GM12878 (cell line): ENCODE results near the gene NF1. TPM values are rescaled to one million over a fixed set of nuclear protein-coding genes. Genes with fewer than 3 reads are reported as not detected.

Source experiments
- ATAC-seq: fragments of 200-7000 bp; cut with Tn5 transposase; 3 replicates; pipeline ENCODE4 v1.9.1; 2020; ENCODE audit warnings: mild to moderate bottlenecking, moderate library complexity
- BruUV-seq: library from RNA; stranded (reverse); fragments of 400-500 nt; replicated peaks from 2 replicates; lab custom pipeline; 2021; lab: Mats Ljungman, UMichigan
- CTCF ChIA-PET: fragments of 300-600 bp; sonication (Branson Sonifier 250); formaldehyde crosslinking; extraction: SDS; loops from one replicate; lab custom pipeline; 2021; ENCODE audit warnings: inconsistent platforms; lab: Yijun Ruan, JAX
- POLR2A ChIA-PET: fragments of 350-600 bp; formaldehyde crosslinking; extraction: SDS; loops from one replicate; lab custom pipeline; 2021; ENCODE audit warnings: inconsistent platforms; lab: Charles Lee
- RAD21 ChIA-PET: fragments of 300-600 bp; sonication (Branson Sonifier 250); formaldehyde crosslinking; loops from one replicate; lab custom pipeline; 2023; ENCODE audit warnings: antibody characterized with exemption; ENCODE audit not compliant: unreplicated experiment; lab: Charles Lee
- SMC1A ChIA-PET: fragments of 300-600 bp; sonication (Branson Sonifier 250); formaldehyde crosslinking; loops from one replicate; lab custom pipeline; 2023; ENCODE audit not compliant: unreplicated experiment, uncharacterized antibody; lab: Charles Lee
- DNase-seq: peaks from one replicate; pipeline ENCODE4 v3.0.0-alpha.2; 2011; ENCODE audit warnings: low read depth, low spot score
- FAIRE-seq: peaks from 3 replicates; lab custom pipeline; 2011; peaks lifted over from hg19 to GRCh38; lab: Jason Lieb, UNC
- H2AFZ ChIP-seq: 2 replicates; pipeline ENCODE4 v1.6.0; 2011; ENCODE audit warnings: low read depth, low read length, control low read depth; ENCODE audit not compliant: control insufficient read depth
- H3K27ac ChIP-seq: 2 replicates; pipeline ENCODE4 v1.5.1; 2011; ENCODE audit warnings: control low read depth; ENCODE audit not compliant: control insufficient read depth, insufficient read depth
- H3K27me3 ChIP-seq, 2 experiments: replicated peaks in 1 of 2; 2 replicates each; pipeline versions ENCODE4 v1.6.0 to v1.6.1; 2011; ENCODE audit warnings: low read length in 1 of 2; ENCODE audit not compliant: control insufficient read depth in 2 of 2, insufficient read depth in 2 of 2
- H3K36me3 ChIP-seq, 2 experiments: 2 replicates each; pipeline ENCODE4 v1.5.1; 2011; ENCODE audit warnings: low read length in 1 of 2; ENCODE audit not compliant: control insufficient read depth in 2 of 2, insufficient read depth in 2 of 2
- H3K4me1 ChIP-seq: 2 replicates; pipeline ENCODE4 v1.6.1; 2011; ENCODE audit warnings: mild to moderate bottlenecking, low read length, moderate library complexity, mixed read lengths; ENCODE audit not compliant: control insufficient read depth, insufficient read depth
- H3K4me2 ChIP-seq: 2 replicates; pipeline ENCODE4 v1.6.0; 2011; ENCODE audit warnings: control low read depth; ENCODE audit not compliant: control insufficient read depth, insufficient read depth
- H3K4me3 ChIP-seq: fragments of 200-600 bp; sonication (generic); 2 replicates; pipeline ENCODE4 v1.5.1; 2016
- H3K79me2 ChIP-seq: 2 replicates; pipeline ENCODE4 v1.6.0; 2011; ENCODE audit warnings: low read length; ENCODE audit not compliant: control insufficient read depth, insufficient read depth
- H3K9ac ChIP-seq: 2 replicates; pipeline ENCODE4 v1.8.0; 2011; ENCODE audit warnings: low read length, control low read depth, mixed read lengths; ENCODE audit not compliant: control insufficient read depth, insufficient read depth
- H3K9me3 ChIP-seq: replicated peaks from 3 replicates; pipeline ENCODE4 v1.5.1; 2011; ENCODE audit warnings: mild to moderate bottlenecking, low read length; ENCODE audit not compliant: control insufficient read depth, insufficient read depth
- H4K20me1 ChIP-seq: 2 replicates; pipeline ENCODE4 v1.6.0; 2011; ENCODE audit not compliant: control insufficient read depth, insufficient read depth
- IKZF2 ChIP-seq, 2 experiments: fragments of 450-650 bp; IDR thresholded peaks; 2 replicates each; pipeline ENCODE4 v1.6.1; 2017; ENCODE audit warnings: mild to moderate bottlenecking in 2 of 2, moderate library complexity in 2 of 2
- LARP7 ChIP-seq: fragments of 450-650 bp; IDR thresholded peaks from 2 replicates; pipeline ENCODE4 v1.6.1; 2017; ENCODE audit warnings: mild to moderate bottlenecking
- MYC ChIP-seq: IDR thresholded peaks from 2 replicates; pipeline ENCODE4 v1.6.1; 2011; ENCODE audit warnings: mild to moderate bottlenecking, low read length, moderate library complexity, inconsistent platforms; ENCODE audit not compliant: insufficient read depth, insufficient replicate concordance, insufficient read length, severe bottlenecking
- NFXL1 ChIP-seq: fragments of 450-650 bp; IDR thresholded peaks from 2 replicates; pipeline ENCODE4 v1.6.1; 2017; ENCODE audit warnings: antibody characterized with exemption, mild to moderate bottlenecking, borderline replicate concordance
- NRF1 ChIP-seq: conservative IDR thresholded peaks from 2 replicates; pipeline ENCODE4 v1.6.1; 2011; ENCODE audit warnings: mild to moderate bottlenecking, low read depth, low read length, improper control_type of control experiment
- RCOR1 ChIP-seq: conservative IDR thresholded peaks from 2 replicates; pipeline ENCODE4 v1.6.1; 2012; ENCODE audit warnings: low read depth, low read length, improper control_type of control experiment
- RFX5 ChIP-seq: IDR thresholded peaks from 2 replicates; pipeline ENCODE4 v1.6.1; 2011; ENCODE audit warnings: low read depth, low read length, improper control_type of control experiment
- SMC3 ChIP-seq: IDR thresholded peaks from 2 replicates; pipeline ENCODE4 v1.6.1; 2011; ENCODE audit warnings: low read length, improper control_type of control experiment, borderline replicate concordance
- WGBS: methylation state at CpG from one replicate; pipeline ENCODE4 v1.1.6; 2016; ENCODE audit warnings: low lambda C conversion rate; ENCODE audit not compliant: insufficient replicate concordance, insufficient coverage; ENCODE audit errors: missing lambda C conversion rate; 5-methylcytosine and 5-hydroxymethylcytosine counted together
- in situ Hi-C: fragments of 300-500 bp; cut with MboI; formaldehyde crosslinking; loops from 9 replicates; pipeline ENCODE4 v1.14.3; 2018; ENCODE audit warnings: mixed read lengths
- intact Hi-C: fragments of 100-400 bp; cut with micrococcal nuclease; formaldehyde crosslinking; loops from one replicate; pipeline ENCODE4 v1.14.2; 2022; ENCODE audit not compliant: unreplicated experiment
- polyA plus RNA-seq, 11 experiments: library from polyadenylated mRNA; depleted of rRNA in 4 of 11; unstranded in 6 of 11; stranded (reverse) in 5 of 11; fragments of >200 nt; fragmentation: Nextera tagmentation in 4 of 11; fragmentation: Illumina TruSeq in 1 of 11; extraction: Ambion mirVana in 4 of 11; extraction: Trizol in 1 of 11; gene quantifications; 1 replicate in 1 of 11; 2 replicates in 10 of 11; pipeline versions ENCODE4 v1.2.1 to v1.2.3, GENCODE V29; 2011 to 2016; ENCODE audit warnings: inconsistent platforms in 2 of 11, missing spikeins in 2 of 11, low read depth in 1 of 11
- total RNA-seq, 4 experiments: library from RNA; depleted of rRNA in 3 of 4; stranded (reverse); fragments of >200 nt in 3 of 4; fragmentation: Illumina TruSeq in 1 of 4; extraction: Trizol in 1 of 4; gene quantifications; 2 replicates each; pipeline versions ENCODE4 v1.2.1 to v1.2.3, GENCODE V29; 2013 to 2021
- TF ChIP-seq, protein P1 (sequence below): fragments of 450-650 bp; formaldehyde crosslinking; IDR thresholded peaks from 2 replicates; pipeline ENCODE4 v1.4.0; 2020; ENCODE audit warnings: mild to moderate bottlenecking, moderate library complexity
- TF ChIP-seq, protein P2 (sequence below): IDR thresholded peaks from 2 replicates; pipeline ENCODE4 v1.6.1; 2011; ENCODE audit warnings: low read depth, low read length, improper control_type of control experiment, borderline replicate concordance
- TF ChIP-seq, protein P3 (sequence below): fragments of 450-650 bp; IDR thresholded peaks from 2 replicates; pipeline ENCODE4 v1.6.1; 2018; ENCODE audit warnings: borderline replicate concordance, mild to moderate bottlenecking; ENCODE audit not compliant: partially characterized antibody

NF1 gene
- total and polyA plus RNA-seq, 10 of the 15 experiments (the other 5 are each of a cell fraction or from before 2014, with no cell fraction given) = 2.5 to 31.8 (median 16.6) TPM

GRCh38 chr17:31140111-31140510 lies 45.3 kb downstream of the NF1 start (continued):
- TF ChIP-seq, protein P1, sequence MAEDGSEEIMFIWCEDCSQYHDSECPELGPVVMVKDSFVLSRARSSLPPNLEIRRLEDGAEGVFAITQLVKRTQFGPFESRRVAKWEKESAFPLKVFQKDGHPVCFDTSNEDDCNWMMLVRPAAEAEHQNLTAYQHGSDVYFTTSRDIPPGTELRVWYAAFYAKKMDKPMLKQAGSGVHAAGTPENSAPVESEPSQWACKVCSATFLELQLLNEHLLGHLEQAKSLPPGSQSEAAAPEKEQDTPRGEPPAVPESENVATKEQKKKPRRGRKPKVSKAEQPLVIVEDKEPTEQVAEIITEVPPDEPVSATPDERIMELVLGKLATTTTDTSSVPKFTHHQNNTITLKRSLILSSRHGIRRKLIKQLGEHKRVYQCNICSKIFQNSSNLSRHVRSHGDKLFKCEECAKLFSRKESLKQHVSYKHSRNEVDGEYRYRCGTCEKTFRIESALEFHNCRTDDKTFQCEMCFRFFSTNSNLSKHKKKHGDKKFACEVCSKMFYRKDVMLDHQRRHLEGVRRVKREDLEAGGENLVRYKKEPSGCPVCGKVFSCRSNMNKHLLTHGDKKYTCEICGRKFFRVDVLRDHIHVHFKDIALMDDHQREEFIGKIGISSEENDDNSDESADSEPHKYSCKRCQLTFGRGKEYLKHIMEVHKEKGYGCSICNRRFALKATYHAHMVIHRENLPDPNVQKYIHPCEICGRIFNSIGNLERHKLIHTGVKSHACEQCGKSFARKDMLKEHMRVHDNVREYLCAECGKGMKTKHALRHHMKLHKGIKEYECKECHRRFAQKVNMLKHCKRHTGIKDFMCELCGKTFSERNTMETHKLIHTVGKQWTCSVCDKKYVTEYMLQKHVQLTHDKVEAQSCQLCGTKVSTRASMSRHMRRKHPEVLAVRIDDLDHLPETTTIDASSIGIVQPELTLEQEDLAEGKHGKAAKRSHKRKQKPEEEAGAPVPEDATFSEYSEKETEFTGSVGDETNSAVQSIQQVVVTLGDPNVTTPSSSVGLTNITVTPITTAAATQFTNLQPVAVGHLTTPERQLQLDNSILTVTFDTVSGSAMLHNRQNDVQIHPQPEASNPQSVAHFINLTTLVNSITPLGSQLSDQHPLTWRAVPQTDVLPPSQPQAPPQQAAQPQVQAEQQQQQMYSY = no peak
- no peak for TF ChIP-seq SMC3
- TF ChIP-seq IKZF2 (IDR thresholded peaks at IDR 0.05) = no peak
- TF ChIP-seq NRF1 = no peak
- no peak for TF ChIP-seq LARP7

GRCh38 chr17:31144428-31144827 lies 49.7 kb downstream of the NF1 start:
- no TSS peak for BruUV-seq
- Histone ChIP-seq H3K27me3 (no peaks in the 10 kb centered on the region), H3K79me2 (no peaks in the 10 kb centered on the region), H3K4me2 (no peak overlapping the region), H3K9me3 (no peaks in the 10 kb centered on the region), H3K36me3 (peaks cover 0 to 2% of the 10 kb centered on the region in 2 experiments; a peak in 2 of 4 replicates), H3K4me1 (peaks cover 8% of the 10 kb centered on the region; the same call in 1 of the 2 replicates), H3K27ac (no peak overlapping the region), H2AFZ (no peak overlapping the region), H4K20me1 (no peaks in the 10 kb centered on the region), H3K9ac (no peak overlapping the region), H3K4me3 (no peak overlapping the region)
- POLR2A ChIA-PET = interaction anchor here (1.6 kb wide), 1 partner anchor 48 kb away, joined by 3 read pairs; no protein-coding TSS in a partner anchor
- SMC1A ChIA-PET = no interaction called here
- DNase-seq (no peak), ATAC-seq (no peak), FAIRE-seq (no peak)
- in situ Hi-C loops (no loop called here), intact Hi-C loops (no loop called here)
- WGBS = 98% methylated on average over 3 of the region's 3 CpGs
- CTCF ChIA-PET = no interaction called here
- RAD21 ChIA-PET = no interaction called here
- TF ChIP-seq, protein P2, sequence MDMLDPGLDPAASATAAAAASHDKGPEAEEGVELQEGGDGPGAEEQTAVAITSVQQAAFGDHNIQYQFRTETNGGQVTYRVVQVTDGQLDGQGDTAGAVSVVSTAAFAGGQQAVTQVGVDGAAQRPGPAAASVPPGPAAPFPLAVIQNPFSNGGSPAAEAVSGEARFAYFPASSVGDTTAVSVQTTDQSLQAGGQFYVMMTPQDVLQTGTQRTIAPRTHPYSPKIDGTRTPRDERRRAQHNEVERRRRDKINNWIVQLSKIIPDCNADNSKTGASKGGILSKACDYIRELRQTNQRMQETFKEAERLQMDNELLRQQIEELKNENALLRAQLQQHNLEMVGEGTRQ = no peak
- TF ChIP-seq, protein P3, sequence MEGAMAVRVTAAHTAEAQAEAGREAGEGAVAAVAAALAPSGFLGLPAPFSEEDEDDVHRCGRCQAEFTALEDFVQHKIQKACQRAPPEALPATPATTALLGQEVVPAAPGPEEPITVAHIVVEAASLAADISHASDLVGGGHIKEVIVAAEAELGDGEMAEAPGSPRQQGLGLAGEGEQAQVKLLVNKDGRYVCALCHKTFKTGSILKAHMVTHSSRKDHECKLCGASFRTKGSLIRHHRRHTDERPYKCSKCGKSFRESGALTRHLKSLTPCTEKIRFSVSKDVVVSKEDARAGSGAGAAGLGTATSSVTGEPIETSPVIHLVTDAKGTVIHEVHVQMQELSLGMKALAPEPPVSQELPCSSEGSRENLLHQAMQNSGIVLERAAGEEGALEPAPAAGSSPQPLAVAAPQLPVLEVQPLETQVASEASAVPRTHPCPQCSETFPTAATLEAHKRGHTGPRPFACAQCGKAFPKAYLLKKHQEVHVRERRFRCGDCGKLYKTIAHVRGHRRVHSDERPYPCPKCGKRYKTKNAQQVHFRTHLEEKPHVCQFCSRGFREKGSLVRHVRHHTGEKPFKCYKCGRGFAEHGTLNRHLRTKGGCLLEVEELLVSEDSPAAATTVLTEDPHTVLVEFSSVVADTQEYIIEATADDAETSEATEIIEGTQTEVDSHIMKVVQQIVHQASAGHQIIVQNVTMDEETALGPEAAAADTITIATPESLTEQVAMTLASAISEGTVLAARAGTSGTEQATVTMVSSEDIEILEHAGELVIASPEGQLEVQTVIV = no peak
- TF ChIP-seq RCOR1 (no peak), RFX5 (no peak), MYC (no peak), NFXL1 (no peak)
